Measurements from ENCODE around the gene RNF31. TPM values are rescaled to one million over a fixed set of nuclear protein-coding genes. Genes with fewer than 3 reads are reported as not detected.

Gene RNF31
- total RNA-seq, 4 donors from 2014 or later = 21.7 to 33.3 (median 26.8) TPM

DNA sequence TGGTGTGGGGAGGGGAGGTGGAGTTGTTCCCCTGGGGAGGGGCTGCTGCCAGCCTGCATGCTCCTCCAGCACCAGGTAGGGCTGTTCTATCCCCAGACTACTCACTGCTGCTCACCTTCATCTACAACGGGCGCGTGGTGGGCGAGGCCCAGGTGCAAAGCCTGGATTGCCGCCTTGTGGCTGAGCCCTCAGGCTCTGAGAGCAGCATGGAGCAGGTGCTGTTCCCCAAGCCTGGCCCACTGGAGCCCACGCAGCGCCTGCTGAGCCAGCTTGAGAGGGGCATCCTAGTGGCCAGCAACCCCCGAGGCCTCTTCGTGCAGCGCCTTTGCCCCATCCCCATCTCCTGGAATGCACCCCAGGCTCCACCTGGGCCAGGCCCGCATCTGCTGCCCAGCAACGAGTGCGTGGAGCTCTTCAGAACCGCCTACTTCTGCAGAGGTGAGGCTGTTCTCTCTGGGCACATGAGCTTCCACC is 17.3 kb downstream of the RNF31 start:
- H3K36me3 ChIP-seq = peaks cover 52 to 81% (median 72%) of the 10 kb centered on the region in 4 donors
- H3K27ac ChIP-seq (replicated peaks in 1 of 4) = no peak overlapping the region
- DNase-seq (ENCODE audit: extremely low spot score) = no peak
- 95% methylated on average over 9 of the region's 14 CpGs for WGBS
- peaks cover 27 to 48% (median 39%) of the 10 kb centered on the region in 4 donors for H3K4me1 ChIP-seq
- H3K9me3 ChIP-seq = no peaks in the 10 kb centered on the region
- intact Hi-C loops (cut with DNase I) = loop anchor here (5.0 kb wide), 1 partner anchor 57 kb away; no protein-coding TSS in a partner anchor
- TF ChIP-seq EP300 (IDR thresholded peaks at IDR 0.05) = no peak
- no peaks in the 10 kb centered on the region for H3K27me3 ChIP-seq
- no peak overlapping the region for H3K4me3 ChIP-seq

DNA sequence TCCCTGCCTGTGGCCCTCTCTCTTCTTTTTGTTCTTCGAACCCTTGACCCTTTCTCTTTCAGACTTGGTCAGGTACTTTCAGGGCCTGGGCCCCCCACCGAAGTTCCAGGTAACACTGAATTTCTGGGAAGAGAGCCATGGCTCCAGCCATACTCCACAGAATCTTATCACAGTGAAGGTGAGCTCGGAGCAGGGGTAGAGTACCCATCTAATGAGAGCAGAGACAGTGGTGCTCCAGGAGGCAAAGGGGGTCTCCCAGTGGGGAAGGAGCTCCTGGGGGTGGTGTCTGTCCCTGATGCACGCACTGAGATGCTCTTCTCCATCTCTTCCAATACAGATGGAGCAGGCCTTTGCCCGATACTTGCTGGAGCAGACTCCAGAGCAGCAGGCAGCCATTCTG is 18.5 kb downstream of the RNF31 start:
- 95% methylated on average over 5 of the region's 5 CpGs for WGBS
- Histone ChIP-seq H3K27me3 (no peaks in the 10 kb centered on the region), H3K36me3 (peaks cover 53 to 73% (median 63%) of the 10 kb centered on the region in 4 donors), H3K4me3 (no peak overlapping the region), H3K4me1 (peaks cover 20 to 43% (median 33%) of the 10 kb centered on the region in 4 donors), H3K27ac (replicated peaks in 1 of 4) (no peak overlapping the region), H3K9me3 (no peaks in the 10 kb centered on the region)
- TF ChIP-seq EP300 (IDR thresholded peaks at IDR 0.05) (no peak), POLR2AphosphoS5 (IDR thresholded peaks at IDR 0.05) (no peak), POLR2A (IDR thresholded peaks at IDR 0.05; ENCODE audit: low read depth) (no peak)
- TF ChIP-seq, protein P1, sequence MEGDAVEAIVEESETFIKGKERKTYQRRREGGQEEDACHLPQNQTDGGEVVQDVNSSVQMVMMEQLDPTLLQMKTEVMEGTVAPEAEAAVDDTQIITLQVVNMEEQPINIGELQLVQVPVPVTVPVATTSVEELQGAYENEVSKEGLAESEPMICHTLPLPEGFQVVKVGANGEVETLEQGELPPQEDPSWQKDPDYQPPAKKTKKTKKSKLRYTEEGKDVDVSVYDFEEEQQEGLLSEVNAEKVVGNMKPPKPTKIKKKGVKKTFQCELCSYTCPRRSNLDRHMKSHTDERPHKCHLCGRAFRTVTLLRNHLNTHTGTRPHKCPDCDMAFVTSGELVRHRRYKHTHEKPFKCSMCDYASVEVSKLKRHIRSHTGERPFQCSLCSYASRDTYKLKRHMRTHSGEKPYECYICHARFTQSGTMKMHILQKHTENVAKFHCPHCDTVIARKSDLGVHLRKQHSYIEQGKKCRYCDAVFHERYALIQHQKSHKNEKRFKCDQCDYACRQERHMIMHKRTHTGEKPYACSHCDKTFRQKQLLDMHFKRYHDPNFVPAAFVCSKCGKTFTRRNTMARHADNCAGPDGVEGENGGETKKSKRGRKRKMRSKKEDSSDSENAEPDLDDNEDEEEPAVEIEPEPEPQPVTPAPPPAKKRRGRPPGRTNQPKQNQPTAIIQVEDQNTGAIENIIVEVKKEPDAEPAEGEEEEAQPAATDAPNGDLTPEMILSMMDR (IDR thresholded peaks at IDR 0.05) = no peak
- intact Hi-C loops (cut with DNase I) = no loop called here
- DNase-seq (ENCODE audit: extremely low spot score) = no peak

DNA sequence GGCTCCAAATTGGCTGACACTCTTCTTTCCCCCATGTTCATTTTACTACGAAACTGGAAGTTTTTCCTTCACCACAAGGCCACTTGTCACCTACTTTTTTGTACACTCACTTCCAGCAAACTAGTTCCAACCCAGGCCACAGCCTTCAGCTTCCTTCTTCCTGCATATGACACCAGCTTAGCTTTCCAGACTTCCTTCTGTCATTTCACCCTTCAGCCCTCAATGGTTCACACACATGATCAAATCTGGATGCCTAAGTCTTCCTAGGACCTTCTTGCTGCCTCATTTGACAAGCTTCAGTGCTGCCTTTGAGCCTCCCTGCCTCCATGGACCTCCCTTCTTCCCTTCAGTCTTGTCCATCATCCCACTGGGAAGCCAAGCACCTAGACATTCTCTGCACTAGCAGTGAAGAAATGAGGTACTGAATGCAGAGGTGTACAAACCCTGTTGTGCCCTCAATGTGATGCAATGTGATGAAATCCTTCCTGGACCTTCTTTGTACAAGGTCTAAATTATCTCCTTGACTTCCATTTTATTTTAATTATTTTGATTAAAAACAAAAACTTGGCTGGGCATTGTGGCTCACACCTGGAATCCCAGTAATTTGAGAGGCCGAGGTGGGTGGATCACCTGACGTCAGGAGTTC is 20.3 kb downstream of the RNF31 start:
- Histone ChIP-seq H3K4me1 (peaks cover 19 to 47% (median 35%) of the 10 kb centered on the region in 4 donors), H3K4me3 (no peak overlapping the region), H3K9me3 (no peaks in the 10 kb centered on the region), H3K27ac (replicated peaks in 1 of 4) (no peak overlapping the region), H3K36me3 (peaks cover 53 to 72% (median 61%) of the 10 kb centered on the region in 4 donors), H3K27me3 (no peaks in the 10 kb centered on the region)
- WGBS = 84% methylated on average over 3 of the region's 3 CpGs
- TF ChIP-seq, protein P1 (IDR thresholded peaks at IDR 0.05) = no peak
- TF ChIP-seq POLR2AphosphoS5 (IDR thresholded peaks at IDR 0.05) (no peak), POLR2A (IDR thresholded peaks at IDR 0.05; ENCODE audit: low read depth) (no peak), EP300 (IDR thresholded peaks at IDR 0.05) (no peak)
- DNase-seq (ENCODE audit: extremely low spot score) = no peak
- intact Hi-C loops (cut with DNase I) = no loop called here

DNA sequence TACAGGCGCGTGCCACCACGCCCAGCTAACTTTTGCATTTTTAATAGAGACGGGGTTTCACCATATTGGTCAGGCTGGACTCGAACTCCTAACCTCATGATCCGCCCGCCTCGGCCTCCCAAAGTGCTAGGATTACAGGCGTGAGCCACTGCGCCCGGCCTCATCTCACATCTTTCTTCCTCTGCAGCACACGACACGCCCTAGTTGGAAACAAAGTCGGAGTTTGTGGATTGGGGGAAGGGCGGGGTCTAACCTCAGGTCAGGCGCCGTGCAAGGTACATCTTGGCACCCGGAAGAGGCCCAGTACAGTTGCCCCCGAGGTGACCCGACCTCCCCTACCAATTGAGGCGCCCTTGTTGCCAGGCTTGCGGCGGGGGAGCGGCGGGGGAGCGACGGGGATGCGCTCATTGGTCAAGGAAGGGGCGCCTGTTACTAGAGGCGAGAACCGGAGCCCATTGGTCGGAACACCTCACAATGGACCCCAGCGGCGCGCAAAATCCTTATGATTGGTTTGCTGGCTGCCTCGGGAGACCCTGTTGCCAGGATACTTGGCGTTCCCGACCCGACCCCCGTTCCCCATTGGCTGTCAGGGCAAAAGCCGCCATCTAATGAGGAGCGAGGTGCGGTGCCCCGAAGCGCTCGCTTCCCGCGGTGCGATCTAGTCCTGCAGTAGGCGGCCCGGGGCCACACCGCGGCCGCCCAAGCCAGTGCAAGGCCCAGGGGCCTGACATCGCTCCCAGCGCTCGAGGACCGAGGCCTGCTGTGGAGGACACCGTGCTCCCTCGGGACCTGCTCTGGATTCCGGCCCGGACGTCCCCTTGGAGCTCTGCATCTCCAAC is 24.3 kb downstream of the RNF31 start, which contains the start of gene REC8:
Gene REC8, plus strand, starts transcription at position 659 of the 839 bp plus-strand sequence. CDS start 473 bp downstream, outside the sequence.
- H3K4me3 ChIP-seq = peak within 1 kb of the TSS; percentile 49 to 58 (median 52)
- peak; percentile 95 for DNase-seq (ENCODE audit: extremely low spot score)

GRCh38 chr14:24172261-24172860 is 25.1 kb downstream of the RNF31 start:
- TF ChIP-seq POLR2A (IDR thresholded peaks at IDR 0.05; ENCODE audit: low read depth) (no peak), POLR2AphosphoS5 (IDR thresholded peaks at IDR 0.05) (no peak), EP300 (IDR thresholded peaks at IDR 0.05) (no peak)
- TF ChIP-seq, protein P1 (IDR thresholded peaks at IDR 0.05) = no peak
- no peak for DNase-seq (ENCODE audit: extremely low spot score)
- Histone ChIP-seq H3K27ac (replicated peaks in 1 of 4) (peak overlapping the region; percentile 40 to 75 (median 59)), H3K36me3 (peaks cover 7 to 45% (median 36%) of the 10 kb centered on the region in 4 donors), H3K9me3 (no peaks in the 10 kb centered on the region), H3K4me1 (peaks cover 7 to 22% (median 20%) of the 10 kb centered on the region in 4 donors), H3K27me3 (no peaks in the 10 kb centered on the region), H3K4me3 (peak overlapping the region; percentile 49 to 58 (median 52))
- intact Hi-C loops (cut with DNase I) = no loop called here
- 41% methylated on average over 21 of the region's 30 CpGs for WGBS

More for the DNA sequence above, 24.3 kb downstream of the RNF31 start, which contains the start of gene REC8:
- H3K9me3 ChIP-seq = no peaks in the 10 kb centered on the region
- no peak for TF ChIP-seq POLR2A (IDR thresholded peaks at IDR 0.05; ENCODE audit: low read depth)
- TF ChIP-seq POLR2AphosphoS5 (IDR thresholded peaks at IDR 0.05) = peak; percentile 14 to 32
- no peak for TF ChIP-seq EP300 (IDR thresholded peaks at IDR 0.05)
- intact Hi-C loops (cut with DNase I) = no loop called here
- peak within 1 kb of the TSS; percentile 40 to 75 (median 59) for H3K27ac ChIP-seq (replicated peaks in 1 of 4)
- peaks cover 15 to 45% (median 36%) of the 10 kb centered on the region in 4 donors for H3K36me3 ChIP-seq
- no peaks in the 10 kb centered on the region for H3K27me3 ChIP-seq
- H3K4me1 ChIP-seq = peaks cover 7 to 22% (median 20%) of the 10 kb centered on the region in 4 donors
- WGBS = 39% methylated on average over 11 of the region's 63 CpGs

Measured in esophagus muscularis mucosa (tissue), 4 donors.